Measurements from ENCODE around the gene GPX4. TPM values are rescaled to one million over a fixed set of nuclear protein-coding genes. Genes with fewer than 3 reads are reported as not detected.

Gene GPX4
- total and polyA plus RNA-seq, 5 donors from 2014 or later: 112 to 406 (median 341) TPM

GRCh38 chr19:1089126-1089771, 14.5 kb upstream of the GPX4 start:
- peaks cover 29% of the 10 kb centered on the region for H3K36me3 ChIP-seq (ENCODE audit: control insufficient read depth, insufficient read depth, low read length)
- Mint-ChIP-seq H3K4me1 (peaks cover 4 to 54% (median 19%) of the 10 kb centered on the region in 4 donors), H3K4me3 (no peak overlapping the region), H3K9me3 (peaks cover 0 to 2% (median 0%) of the 10 kb centered on the region in 7 donors), H3K27me3 (no peaks in the 10 kb centered on the region), H3K36me3 (peaks cover 19% of the 10 kb centered on the region), H3K27ac (peak overlapping the region in 1 of 3 donors; percentile 94)
- no peaks in the 10 kb centered on the region for H3K9me3 ChIP-seq (ENCODE audit: control insufficient read depth in 2 of 2, low read length in 2 of 2)
- no peaks in the 10 kb centered on the region for H3K27me3 ChIP-seq (ENCODE audit: control insufficient read depth, insufficient read depth, low read length)
- no peak for DNase-seq
- H3K4me3 ChIP-seq (ENCODE audit: low read depth, low read length): no peak overlapping the region
- H3K27ac ChIP-seq (ENCODE audit: insufficient read depth, low read length, poor library complexity, severe bottlenecking): peak overlapping the region; percentile 76
- ATAC-seq (ENCODE audit: low read depth in 2 of 2): no peak
- peaks cover 62% of the 10 kb centered on the region for H3K4me1 ChIP-seq (ENCODE audit: control insufficient read depth, insufficient read depth, low read length, poor library complexity, severe bottlenecking)

- Histone ChIP-seq H3K4me1 (ENCODE audit: control insufficient read depth, insufficient read depth, low read length, poor library complexity, severe bottlenecking) (peaks cover 67% of the 10 kb centered on the region), H3K9me3 (ENCODE audit: control insufficient read depth in 2 of 2, low read length in 2 of 2) (no peaks in the 10 kb centered on the region), H3K27me3 (ENCODE audit: control insufficient read depth, insufficient read depth, low read length) (no peaks in the 10 kb centered on the region), H3K36me3 (ENCODE audit: control insufficient read depth, insufficient read depth, low read length) (peaks cover 23% of the 10 kb centered on the region), H3K4me3 (ENCODE audit: low read depth, low read length) (no peak overlapping the region), H3K27ac (ENCODE audit: insufficient read depth, low read length, poor library complexity, severe bottlenecking) (no peak overlapping the region)
- Mint-ChIP-seq H3K4me3 (no peak overlapping the region), H3K27ac (no peak overlapping the region), H3K27me3 (no peaks in the 10 kb centered on the region), H3K36me3 (peaks cover 14% of the 10 kb centered on the region), H3K9me3 (peaks cover 0 to 2% (median 0%) of the 10 kb centered on the region in 7 donors), H3K4me1 (peaks cover 4 to 52% (median 18%) of the 10 kb centered on the region in 4 donors)
- ATAC-seq (ENCODE audit: low read depth in 2 of 2): no peak
- no peak for DNase-seq
Observed at GRCh38 chr19:1089891-1090290, 13.9 kb upstream of the GPX4 start.

- Histone ChIP-seq H3K9me3 (ENCODE audit: control insufficient read depth in 2 of 2, low read length in 2 of 2) (no peaks in the 10 kb centered on the region), H3K4me3 (ENCODE audit: low read depth, low read length) (no peak overlapping the region), H3K27me3 (ENCODE audit: control insufficient read depth, insufficient read depth, low read length) (no peaks in the 10 kb centered on the region), H3K4me1 (ENCODE audit: control insufficient read depth, insufficient read depth, low read length, poor library complexity, severe bottlenecking) (peaks cover 68% of the 10 kb centered on the region), H3K36me3 (ENCODE audit: control insufficient read depth, insufficient read depth, low read length) (peaks cover 12% of the 10 kb centered on the region), H3K27ac (ENCODE audit: insufficient read depth, low read length, poor library complexity, severe bottlenecking) (no peak overlapping the region)
- peaks cover 7% of the 10 kb centered on the region for H3K36me3 Mint-ChIP-seq
- H3K9me3 Mint-ChIP-seq: peaks cover 0 to 2% (median 0%) of the 10 kb centered on the region in 7 donors
- no peak for ATAC-seq (ENCODE audit: low read depth in 2 of 2)
- H3K27me3 Mint-ChIP-seq: peaks cover 4% of the 10 kb centered on the region
- H3K27ac Mint-ChIP-seq: no peak overlapping the region
- peaks cover 6 to 54% (median 22%) of the 10 kb centered on the region in 4 donors for H3K4me1 Mint-ChIP-seq
- H3K4me3 Mint-ChIP-seq: peak overlapping the region in 2 of 4 donors; percentile 35 to 65
- DNase-seq: no peak
Observed at GRCh38 chr19:1090731-1091543, 12.9 kb upstream of the GPX4 start.

GRCh38 chr19:1091544-1092175, 12.1 kb upstream of the GPX4 start:
- Mint-ChIP-seq H3K4me1 (peaks cover 8 to 55% (median 26%) of the 10 kb centered on the region in 4 donors), H3K4me3 (peak overlapping the region in 1 of 4 donors; percentile 89)

GRCh38 chr19:1093330-1093729, 10.5 kb upstream of the GPX4 start:
- H3K4me3 Mint-ChIP-seq: peak overlapping the region; percentile 89 to 96 (median 91)
- no peak overlapping the region for H3K27ac ChIP-seq (ENCODE audit: insufficient read depth, low read length, poor library complexity, severe bottlenecking)
- H3K27ac Mint-ChIP-seq: peak overlapping the region in 1 of 3 donors; percentile 15
- no peak overlapping the region for H3K4me3 ChIP-seq (ENCODE audit: low read depth, low read length)
- peaks cover 0 to 2% (median 0%) of the 10 kb centered on the region in 7 donors for H3K9me3 Mint-ChIP-seq
- DNase-seq (no peak), ATAC-seq (ENCODE audit: low read depth in 2 of 2) (no peak)
- H3K27me3 ChIP-seq (ENCODE audit: control insufficient read depth, insufficient read depth, low read length): no peaks in the 10 kb centered on the region
- H3K36me3 ChIP-seq (ENCODE audit: control insufficient read depth, insufficient read depth, low read length): no peaks in the 10 kb centered on the region
- H3K4me1 Mint-ChIP-seq: peaks cover 3 to 49% (median 19%) of the 10 kb centered on the region in 4 donors
- H3K9me3 ChIP-seq (ENCODE audit: control insufficient read depth in 2 of 2, low read length in 2 of 2): no peaks in the 10 kb centered on the region
- H3K36me3 Mint-ChIP-seq: no peaks in the 10 kb centered on the region
- peaks cover 53% of the 10 kb centered on the region for H3K4me1 ChIP-seq (ENCODE audit: control insufficient read depth, insufficient read depth, low read length, poor library complexity, severe bottlenecking)
- H3K27me3 Mint-ChIP-seq: peaks cover 6% of the 10 kb centered on the region

More at GRCh38 chr19:1091544-1092175, 12.1 kb upstream of the GPX4 start:
- Histone ChIP-seq H3K27ac (ENCODE audit: insufficient read depth, low read length, poor library complexity, severe bottlenecking) (no peak overlapping the region), H3K9me3 (ENCODE audit: control insufficient read depth in 2 of 2, low read length in 2 of 2) (no peaks in the 10 kb centered on the region), H3K4me1 (ENCODE audit: control insufficient read depth, insufficient read depth, low read length, poor library complexity, severe bottlenecking) (peaks cover 69% of the 10 kb centered on the region), H3K4me3 (ENCODE audit: low read depth, low read length) (no peak overlapping the region), H3K36me3 (ENCODE audit: control insufficient read depth, insufficient read depth, low read length) (peaks cover 5% of the 10 kb centered on the region), H3K27me3 (ENCODE audit: control insufficient read depth, insufficient read depth, low read length) (no peaks in the 10 kb centered on the region)
- peaks cover 0 to 2% (median 0%) of the 10 kb centered on the region in 7 donors for H3K9me3 Mint-ChIP-seq
- ATAC-seq (ENCODE audit: low read depth in 2 of 2): no peak
- peaks cover 7% of the 10 kb centered on the region for H3K36me3 Mint-ChIP-seq
- peaks cover 6% of the 10 kb centered on the region for H3K27me3 Mint-ChIP-seq
- no peak overlapping the region for H3K27ac Mint-ChIP-seq
- DNase-seq: no peak

DNA sequence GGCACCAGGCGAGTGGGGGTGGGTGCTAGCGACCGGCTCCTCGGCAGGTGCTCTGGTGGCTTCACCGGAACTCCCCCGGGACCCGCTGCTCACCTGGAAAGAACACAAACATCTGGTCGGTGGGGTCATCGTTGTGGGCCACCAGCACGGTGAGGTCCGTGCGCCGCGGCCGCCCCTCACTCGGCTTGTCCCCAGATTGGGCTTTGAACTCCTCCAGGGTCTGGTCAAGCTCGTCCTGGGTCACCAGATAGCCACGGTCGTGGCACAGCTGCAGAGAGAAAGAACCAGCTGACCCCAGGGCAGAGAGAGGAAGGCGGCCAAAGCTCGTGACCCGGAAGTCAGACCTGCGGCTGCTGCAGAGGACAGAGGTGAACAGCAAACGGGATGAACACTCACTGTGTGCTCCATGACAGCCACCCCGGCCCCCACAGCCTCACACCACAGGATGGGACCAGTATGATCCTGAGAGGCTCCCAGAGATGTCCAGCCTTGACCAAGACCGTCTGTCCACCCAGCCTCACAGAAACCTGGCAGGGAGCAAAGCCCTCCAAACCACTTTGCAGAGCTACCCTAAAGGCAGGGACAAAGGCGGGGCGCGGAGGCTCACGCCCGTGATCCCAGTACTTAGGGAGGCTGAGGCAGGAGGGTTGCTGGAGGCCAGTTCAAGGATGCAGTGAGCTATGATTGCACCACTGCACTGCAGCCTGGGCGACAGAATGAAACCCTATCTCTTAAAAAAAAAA, 9.8 kb upstream of the GPX4 start:
- H3K9me3 ChIP-seq (ENCODE audit: control insufficient read depth in 2 of 2, low read length in 2 of 2): no peaks in the 10 kb centered on the region
- Mint-ChIP-seq H3K27ac (peak overlapping the region; percentile 52 to 86 (median 83)), H3K4me1 (peaks cover 4 to 48% (median 18%) of the 10 kb centered on the region in 4 donors), H3K4me3 (peak overlapping the region; percentile 89 to 96 (median 91)), H3K9me3 (peaks cover 0 to 3% (median 0%) of the 10 kb centered on the region in 7 donors), H3K27me3 (peaks cover 6% of the 10 kb centered on the region), H3K36me3 (no peaks in the 10 kb centered on the region)
- DNase-seq (no peak), ATAC-seq (ENCODE audit: low read depth in 2 of 2) (no peak)
- H3K36me3 ChIP-seq (ENCODE audit: control insufficient read depth, insufficient read depth, low read length): no peaks in the 10 kb centered on the region
- H3K4me1 ChIP-seq (ENCODE audit: control insufficient read depth, insufficient read depth, low read length, poor library complexity, severe bottlenecking): peaks cover 47% of the 10 kb centered on the region
- H3K27ac ChIP-seq (ENCODE audit: insufficient read depth, low read length, poor library complexity, severe bottlenecking): peak overlapping the region; percentile 37
- no peaks in the 10 kb centered on the region for H3K27me3 ChIP-seq (ENCODE audit: control insufficient read depth, insufficient read depth, low read length)
- peak overlapping the region; percentile 64 for H3K4me3 ChIP-seq (ENCODE audit: low read depth, low read length)

DNA sequence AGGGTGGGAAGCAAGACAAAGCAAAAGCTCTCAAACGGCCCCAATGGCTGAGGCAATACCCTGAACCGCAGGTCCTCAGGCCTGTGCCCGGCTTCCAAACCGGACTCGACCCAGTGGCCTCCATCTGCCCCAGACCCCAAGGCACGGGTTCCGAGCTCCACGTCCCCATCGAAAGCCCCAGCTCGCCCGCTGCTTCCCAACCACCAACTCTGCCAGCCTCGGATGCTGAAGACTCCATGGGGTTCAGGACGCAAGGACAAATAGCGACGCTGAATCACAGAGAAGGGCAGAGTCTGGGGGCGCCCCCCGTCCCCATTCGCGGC, 9.2 kb upstream of the GPX4 start:
- Mint-ChIP-seq H3K36me3 (no peaks in the 10 kb centered on the region), H3K4me1 (peaks cover 4 to 49% (median 18%) of the 10 kb centered on the region in 4 donors), H3K9me3 (peaks cover 0 to 3% (median 0%) of the 10 kb centered on the region in 7 donors), H3K27ac (peak overlapping the region; percentile 76 to 86 (median 83)), H3K4me3 (peak overlapping the region; percentile 89 to 96 (median 91)), H3K27me3 (peaks cover 6% of the 10 kb centered on the region)
- no peaks in the 10 kb centered on the region for H3K9me3 ChIP-seq (ENCODE audit: control insufficient read depth in 2 of 2, low read length in 2 of 2)
- H3K27me3 ChIP-seq (ENCODE audit: control insufficient read depth, insufficient read depth, low read length): no peaks in the 10 kb centered on the region
- ATAC-seq (ENCODE audit: low read depth in 2 of 2) (no peak), DNase-seq (no peak)
- peaks cover 47% of the 10 kb centered on the region for H3K4me1 ChIP-seq (ENCODE audit: control insufficient read depth, insufficient read depth, low read length, poor library complexity, severe bottlenecking)
- H3K27ac ChIP-seq (ENCODE audit: insufficient read depth, low read length, poor library complexity, severe bottlenecking): peak overlapping the region; percentile 84
- H3K36me3 ChIP-seq (ENCODE audit: control insufficient read depth, insufficient read depth, low read length): no peaks in the 10 kb centered on the region
- H3K4me3 ChIP-seq (ENCODE audit: low read depth, low read length): peak overlapping the region; percentile 64
